ENCODE results near the gene UGT2B11.
"Not testable (repeated sequence)": the region's sequence is repeated elsewhere in the genome, so short reads cannot be mapped to it uniquely, and the experiment has no call there.

The UGT2B11 gene

DNA sequence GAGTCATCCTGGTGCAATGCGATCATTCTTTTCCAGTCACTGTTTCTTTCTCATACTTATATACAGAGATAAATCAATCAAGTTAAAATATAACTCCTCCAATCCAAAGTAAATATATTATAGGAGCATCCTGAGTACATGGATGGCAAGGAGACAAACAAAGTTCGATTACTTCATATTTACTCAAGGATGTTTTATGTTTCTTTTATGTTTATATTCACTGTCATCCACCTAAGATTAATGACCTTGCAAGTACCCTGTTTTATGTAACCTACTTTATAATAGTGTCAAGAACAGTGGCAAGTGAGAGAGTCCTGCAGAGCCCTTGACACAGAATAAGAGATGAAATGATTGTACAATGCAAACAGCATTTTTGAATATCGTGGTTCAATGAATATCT lies at the start of gene UGT2B11:
TSS of gene UGT2B11 (minus strand) at position 33 of the 400 bp plus-strand sequence. CDS start at position 7, 26 bp downstream.
- no peak for FAIRE-seq

DNA sequence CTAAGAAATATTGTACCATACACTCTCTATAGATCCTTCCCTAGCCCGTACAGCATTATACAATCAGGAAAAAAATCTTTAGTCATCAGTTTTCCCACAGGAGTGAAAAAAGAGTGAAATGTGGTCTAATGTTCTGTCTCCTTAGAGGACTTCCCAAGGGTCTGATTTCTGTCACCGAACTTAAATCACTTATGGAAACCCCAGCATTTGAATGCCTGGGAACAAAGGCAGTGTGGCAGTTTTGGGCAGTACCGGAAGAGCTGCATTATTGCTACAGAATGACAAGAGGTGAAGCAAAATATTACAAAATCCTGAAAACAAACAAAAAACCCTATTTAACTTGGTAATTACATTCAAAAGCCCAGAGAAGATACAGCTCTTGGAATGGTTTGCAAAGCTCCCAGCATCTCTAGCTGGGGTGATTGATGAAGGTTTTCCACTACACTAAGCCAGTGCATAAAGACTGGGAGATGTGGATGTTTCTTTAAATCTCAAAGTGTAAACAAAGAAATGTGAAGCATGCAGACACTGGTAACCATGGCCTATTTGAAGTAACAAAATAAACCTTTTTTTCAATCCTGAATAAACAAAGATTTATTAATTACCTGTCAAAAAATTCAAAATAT lies 38.7 kb upstream of the UGT2B11 start:
- FAIRE-seq, result peak; percentile 34

- not testable (repeated sequence) for FAIRE-seq
Measured at GRCh38 chr4:69250884-69251283, 36.3 kb upstream of the UGT2B11 start.

GRCh38 chr4:69242562-69243240 lies 28.2 kb upstream of the UGT2B11 start:
- FAIRE-seq, result not testable (repeated sequence)

DNA sequence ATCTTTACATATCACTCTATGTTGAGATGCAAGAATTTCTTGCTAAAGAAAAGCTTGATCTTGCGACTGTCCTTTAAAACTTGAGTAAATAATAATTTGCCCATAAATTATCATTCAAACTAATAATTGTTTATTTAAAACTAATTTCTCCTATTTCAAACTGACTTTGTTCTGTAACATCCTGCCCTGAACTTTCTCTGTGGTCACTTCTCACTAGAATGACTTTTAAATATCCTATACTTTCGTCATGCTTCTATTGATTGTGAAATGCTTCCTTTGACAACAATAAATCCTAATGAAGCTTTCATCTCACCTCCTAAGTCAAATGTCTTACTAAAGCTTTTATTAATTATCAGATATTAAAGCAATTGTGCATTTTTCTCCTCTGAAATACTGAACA lies 27.2 kb upstream of the UGT2B11 start:
- not testable (repeated sequence) for FAIRE-seq

DNA sequence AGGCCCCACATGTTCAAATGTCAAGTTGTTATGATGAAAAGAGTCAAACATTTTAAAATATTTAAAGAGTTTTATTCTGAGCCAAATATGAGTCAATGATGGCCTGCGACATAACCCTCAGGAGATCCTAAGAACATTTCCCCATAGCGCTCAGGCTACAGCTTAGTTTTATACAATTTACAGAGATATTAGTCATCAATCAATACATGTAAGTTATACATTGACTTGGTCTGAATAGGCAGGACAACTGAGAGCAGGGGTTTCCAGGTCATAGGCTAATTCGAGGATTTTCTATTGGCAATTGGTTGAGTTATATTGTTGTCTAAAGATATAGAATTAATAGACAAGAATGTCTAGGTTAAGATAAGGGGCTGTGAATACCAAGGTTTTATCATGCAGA lies 26.2 kb upstream of the UGT2B11 start:
- FAIRE-seq, result not testable (repeated sequence)

DNA sequence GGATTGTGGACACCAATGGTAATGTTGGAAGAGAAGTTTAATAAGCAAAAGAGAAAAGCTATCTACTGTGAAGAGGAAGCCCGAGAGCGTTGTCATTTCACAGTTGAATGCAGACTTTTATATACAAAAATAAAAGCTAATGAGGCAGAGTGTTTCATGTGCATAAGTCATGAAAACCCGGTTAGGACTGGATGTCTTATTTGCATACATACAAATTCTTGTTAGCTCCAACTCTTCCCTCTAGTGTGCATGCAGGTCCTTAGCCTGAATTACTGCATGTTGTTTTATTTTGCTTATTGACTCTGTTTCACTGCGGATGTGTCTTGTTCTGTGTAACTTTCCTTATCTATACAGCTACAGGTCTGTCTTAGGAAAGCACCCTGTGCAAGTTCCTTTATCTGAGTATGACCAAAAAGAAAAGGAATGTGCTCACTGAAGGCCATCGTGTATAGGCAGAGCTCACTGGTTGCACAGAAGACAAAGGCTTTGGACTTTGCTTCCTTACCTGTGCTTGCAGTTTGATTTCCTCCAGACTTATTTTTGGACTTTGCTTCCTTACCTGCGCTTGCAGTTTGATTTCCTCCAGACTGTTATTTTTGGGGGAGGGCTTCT lies 25.1 kb upstream of the UGT2B11 start:
- FAIRE-seq, result no peak

DNA sequence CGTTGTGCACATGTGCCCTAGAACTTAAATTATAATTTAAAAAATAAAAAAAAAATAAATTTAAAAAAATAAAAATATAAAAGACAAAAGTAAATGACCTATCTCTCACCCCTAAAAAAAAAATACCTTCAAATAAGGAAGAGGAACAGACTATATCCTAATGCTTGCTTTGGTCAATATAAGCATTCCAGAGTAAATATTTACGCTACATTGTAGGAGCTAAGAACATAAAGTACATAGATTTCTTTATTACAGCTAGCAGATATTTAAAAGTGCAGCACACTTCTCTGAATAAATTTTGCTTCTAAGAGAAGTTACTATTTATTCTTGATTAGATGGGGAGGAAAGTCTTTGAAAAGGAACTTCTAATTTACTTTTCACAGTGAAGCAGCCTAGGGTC lies 24.5 kb upstream of the UGT2B11 start:
- no peak for FAIRE-seq

DNA sequence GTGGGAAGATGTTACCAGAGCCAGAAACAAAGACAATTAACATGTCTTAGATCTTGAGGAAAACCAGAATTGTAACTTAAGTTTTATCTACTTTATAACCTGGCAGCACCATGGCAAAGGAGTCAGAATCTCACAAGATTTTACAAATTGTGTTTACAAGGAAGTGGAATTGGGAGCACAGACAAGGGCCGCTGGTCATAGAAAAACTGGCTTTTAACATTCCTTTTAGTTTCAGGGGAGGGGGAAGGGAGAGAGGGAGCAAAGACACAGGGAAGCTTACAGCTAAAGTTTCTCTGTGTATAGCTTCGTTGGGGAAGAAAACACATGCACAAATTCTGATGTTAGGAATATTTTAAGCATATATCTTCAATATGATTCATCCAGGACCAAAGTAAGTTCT lies 10.3 kb upstream of the UGT2B11 start:
- FAIRE-seq, result no peak

GRCh38 chr4:69223277-69223676 lies 8.7 kb upstream of the UGT2B11 start:
- FAIRE-seq, result not testable (repeated sequence)

GRCh38 chr4:69218491-69218890 lies 3.9 kb upstream of the UGT2B11 start:
- not testable (repeated sequence) for FAIRE-seq

GRCh38 chr4:69210911-69211310 lies 3.6 kb downstream of the UGT2B11 start:
- no peak for FAIRE-seq

DNA sequence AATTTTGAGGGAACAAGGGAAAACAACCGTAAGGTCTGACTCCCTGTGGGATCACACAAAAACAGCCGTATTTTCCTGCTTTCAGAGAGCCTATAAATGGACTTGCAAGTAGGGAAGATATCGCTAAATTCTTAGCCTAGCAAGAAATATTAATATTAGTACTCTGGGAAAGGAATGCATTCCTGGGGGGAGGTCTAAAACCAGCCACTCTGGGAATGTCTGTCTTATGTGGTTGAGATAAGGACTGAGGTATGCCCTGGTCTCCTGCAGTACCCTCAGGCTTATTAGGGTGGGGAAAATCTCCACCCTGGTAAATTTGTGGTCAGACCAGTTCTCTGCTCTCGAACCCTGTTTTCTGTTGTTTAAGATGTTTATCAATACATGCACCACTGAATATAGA lies 16.0 kb downstream of the UGT2B11 start:
- not testable (repeated sequence) for FAIRE-seq

DNA sequence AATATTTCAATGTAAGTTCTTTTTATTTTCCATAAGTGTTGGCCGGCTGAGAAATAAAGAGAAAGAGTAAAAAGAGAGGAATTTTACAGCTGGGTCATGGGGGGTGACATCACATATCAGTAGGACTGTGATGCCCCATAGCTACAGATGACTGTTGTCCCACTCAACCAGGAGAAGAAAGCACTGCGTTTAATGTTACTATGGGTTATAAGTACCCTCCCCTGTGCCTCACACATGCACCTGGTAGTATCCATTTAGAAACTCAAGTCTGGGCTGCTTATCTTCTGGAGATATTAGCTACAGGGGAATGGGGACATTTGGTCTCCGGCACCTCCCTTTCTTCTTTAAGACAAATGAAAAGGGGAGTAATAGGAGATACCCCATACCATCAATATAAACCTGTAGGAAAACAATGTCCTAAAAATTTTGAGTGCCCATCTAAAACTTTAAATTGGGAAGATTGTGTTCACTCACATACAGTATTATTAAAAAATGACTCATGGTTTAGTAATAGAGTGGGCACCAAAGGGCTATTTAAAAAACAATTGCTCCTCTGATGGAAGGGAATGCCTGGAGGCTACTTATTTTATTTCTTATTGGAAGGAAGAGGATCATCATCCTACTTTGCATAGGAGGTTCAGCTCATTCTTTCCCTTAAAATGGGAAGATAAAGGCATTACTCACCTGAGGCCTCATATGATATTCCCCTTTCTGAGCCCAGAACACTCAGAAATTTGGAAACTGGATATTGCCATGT lies 18.2 kb downstream of the UGT2B11 start:
- no peak for FAIRE-seq

- FAIRE-seq, result no peak
Measured at GRCh38 chr4:69194166-69194565, 20.4 kb downstream of the UGT2B11 start.

DNA sequence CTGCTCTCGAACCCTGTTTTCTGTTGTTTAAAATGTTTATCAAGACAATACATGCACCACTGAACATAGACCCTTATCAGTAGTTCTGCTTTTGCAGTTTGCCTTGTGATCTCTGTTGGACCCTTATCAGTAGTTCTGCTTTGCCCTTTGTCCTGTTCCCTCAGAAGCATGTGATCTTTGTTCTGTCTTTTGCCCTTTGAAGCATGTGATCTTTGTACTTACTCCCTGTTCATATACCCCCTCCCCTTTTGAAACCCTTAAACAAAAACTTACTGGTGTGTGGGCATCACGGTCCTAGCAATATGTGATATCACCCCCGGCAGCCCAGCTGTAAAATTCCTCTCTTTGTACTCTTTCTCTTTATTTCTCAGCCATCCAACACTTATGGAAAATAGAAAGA lies 22.6 kb downstream of the UGT2B11 start:
- not testable (repeated sequence) for FAIRE-seq

GRCh38 chr4:69190621-69191020 lies 23.9 kb downstream of the UGT2B11 start:
- FAIRE-seq, result not testable (repeated sequence)

DNA sequence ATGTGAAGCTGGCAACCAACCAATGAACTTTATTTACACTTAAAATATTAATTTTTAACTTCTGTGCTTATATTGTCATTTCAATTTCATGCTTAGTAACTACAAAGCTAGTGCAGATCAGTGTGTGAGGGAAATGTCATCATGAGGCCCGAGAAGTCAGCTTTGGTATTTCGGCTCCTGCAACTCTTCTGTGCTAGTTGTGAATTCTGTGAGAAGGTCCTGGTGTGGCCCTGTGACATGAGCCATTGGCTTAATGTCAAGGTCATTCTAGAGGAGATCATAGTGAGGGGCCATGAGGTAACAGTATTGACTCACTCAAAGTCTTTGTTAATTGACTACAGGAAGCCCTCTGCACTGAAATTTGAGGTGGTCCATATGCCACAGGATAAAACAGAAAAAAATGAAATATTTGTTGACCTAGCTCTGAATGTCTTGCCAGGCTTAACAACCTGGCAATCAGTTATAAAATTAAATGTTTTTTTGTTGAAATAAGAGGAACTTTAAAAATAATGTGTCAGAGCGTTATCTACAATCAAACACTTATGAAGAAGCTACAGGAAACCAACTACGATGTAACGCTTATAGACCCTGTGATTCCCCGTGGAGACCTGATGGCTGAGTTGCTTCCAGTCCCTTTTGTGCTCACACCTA lies 32.9 kb downstream of the UGT2B11 start:
- not testable (repeated sequence) for FAIRE-seq

DNA sequence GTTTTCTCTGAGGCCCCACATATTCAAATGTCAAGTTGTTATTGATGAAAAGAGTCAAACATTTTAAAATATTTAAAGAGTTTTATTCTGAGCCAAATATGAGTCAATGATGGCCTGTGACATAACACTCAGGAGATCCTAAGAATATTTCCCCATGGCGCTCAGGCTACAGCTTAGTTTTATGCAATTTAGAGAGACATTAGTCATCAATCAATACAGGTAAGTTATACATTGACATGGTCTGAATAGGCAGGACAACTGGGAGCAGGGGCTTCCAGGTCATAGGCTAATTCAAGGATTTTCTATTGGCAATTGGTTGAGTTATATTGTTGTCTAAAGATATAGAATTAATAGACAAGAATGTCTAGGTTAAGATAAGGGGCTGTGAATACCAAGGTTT lies 34.7 kb downstream of the UGT2B11 start:
- not testable (repeated sequence) for FAIRE-seq

DNA sequence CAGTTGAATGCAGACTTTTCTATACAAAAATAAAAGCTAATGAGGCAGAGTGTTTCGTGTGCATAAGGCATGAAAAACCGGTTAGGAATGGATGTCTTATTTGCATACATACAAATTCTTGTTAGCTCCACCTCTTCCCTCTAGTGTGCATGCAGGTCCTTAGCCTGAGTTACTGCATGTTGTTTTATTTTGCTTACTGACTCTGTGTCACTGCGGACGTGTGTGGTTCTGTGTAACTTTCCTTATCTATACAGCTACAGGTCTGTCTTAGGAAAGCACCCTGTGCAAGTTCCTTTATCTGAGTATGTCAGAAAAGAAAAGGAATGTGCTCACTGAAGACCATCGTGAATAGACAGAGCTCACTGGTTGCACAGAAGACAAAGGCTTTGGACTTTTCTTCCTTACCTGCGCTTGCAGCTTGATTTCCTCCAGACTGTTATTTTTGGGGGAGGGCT lies 35.8 kb downstream of the UGT2B11 start:
- FAIRE-seq, result not testable (repeated sequence)

GRCh38 chr4:69170233-69171134 lies 44.1 kb downstream of the UGT2B11 start:
- FAIRE-seq, result peak; percentile 90

DNA sequence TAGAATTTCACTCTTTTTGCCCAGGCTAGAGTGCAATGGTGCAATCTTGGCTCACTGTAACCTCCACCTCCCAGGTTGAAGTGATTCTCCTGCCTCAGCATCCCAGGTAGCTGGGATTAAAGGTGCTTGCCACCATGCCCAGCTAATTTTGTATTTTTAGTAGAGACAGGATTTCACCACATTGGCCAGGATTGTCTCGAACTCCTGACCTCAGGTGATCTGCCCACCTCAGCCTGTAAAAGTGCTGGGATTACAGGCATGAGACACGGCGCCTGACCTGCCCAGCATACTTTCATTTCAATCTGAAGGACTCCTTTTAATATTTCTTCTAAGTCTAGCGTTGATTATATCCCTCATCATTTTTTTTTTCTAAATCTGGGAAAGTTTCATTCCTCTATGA lies 45.4 kb downstream of the UGT2B11 start:
- not testable (repeated sequence) for FAIRE-seq
